H1 (cell line): ENCODE data around the gene STX4.

Experiments
- CEBPB ChIP-seq: IDR thresholded peaks from 2 replicates; pipeline ENCODE4 v1.6.1; 2012; ENCODE audit warnings: low read depth, low read length
- EZH2 ChIP-seq: fragments of 200-600 bp; sonication (generic); IDR thresholded peaks from 2 replicates; pipeline ENCODE4 v1.7.1; 2012; ENCODE audit warnings: low read depth, mild to moderate bottlenecking, moderate library complexity, low read length, inconsistent platforms; ENCODE audit not compliant: severe bottlenecking
- JUND ChIP-seq: IDR thresholded peaks from 2 replicates; pipeline ENCODE4 v1.6.1; 2011; ENCODE audit warnings: mild to moderate bottlenecking, improper control_type of control experiment, low read length

DNA sequence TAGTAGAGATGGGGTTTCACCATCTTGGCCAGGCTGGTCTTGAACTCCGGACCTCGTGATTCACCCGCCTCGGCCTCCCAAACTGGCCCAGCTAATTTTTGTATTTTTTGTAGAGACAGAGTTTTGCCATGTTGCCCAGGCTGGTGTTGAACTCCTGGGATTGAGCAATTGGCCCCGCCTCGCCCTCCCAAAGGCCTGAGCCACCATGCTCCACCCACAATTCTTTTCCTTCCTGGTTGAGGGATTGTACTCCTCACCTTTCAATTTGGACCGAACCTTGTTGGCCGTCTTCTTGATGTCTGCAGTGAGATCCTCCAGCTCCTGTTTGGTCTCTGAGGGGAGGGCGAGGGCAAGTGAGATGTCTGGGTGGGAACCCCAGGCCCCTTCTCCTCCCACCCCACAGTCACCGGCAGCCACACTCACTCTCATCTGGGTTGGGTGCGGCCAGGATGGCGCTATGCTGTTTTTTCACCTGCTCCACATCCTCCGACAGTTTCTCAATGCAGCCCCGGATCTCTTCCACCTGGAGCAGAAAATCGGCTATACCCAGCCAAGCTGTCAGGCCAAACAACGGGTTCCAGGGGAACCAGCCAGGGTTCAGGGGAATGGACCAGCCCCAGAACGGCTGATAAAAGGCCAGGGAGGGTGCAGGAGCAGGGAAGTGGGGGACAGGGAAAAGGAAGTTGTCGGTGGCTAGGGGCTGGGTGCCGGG lies 32.5 kb upstream of the STX4 start:
- TF ChIP-seq EZH2: no peak
- no peak for TF ChIP-seq CEBPB
- no peak for TF ChIP-seq JUND
